K562 (cell line): Measurements from ENCODE around the gene RNF224. TPM values are rescaled to one million over a fixed set of nuclear protein-coding genes. Genes with fewer than 3 reads are reported as not detected.

Experiments used
- BMI1 ChIP-seq: fragments of 150-350 bp; IDR thresholded peaks from 2 replicates; pipeline ENCODE4 v1.6.1; 2014; ENCODE audit warnings: low read length
- CC2D1A ChIP-seq: fragments of 450-650 bp; IDR thresholded peaks from 2 replicates; pipeline ENCODE4 v1.6.1; 2017; ENCODE audit warnings: mild to moderate bottlenecking
- HCFC1 ChIP-seq: IDR thresholded peaks from 2 replicates; pipeline ENCODE4 v1.6.1; 2012; ENCODE audit warnings: low read depth, low read length, improper control_type of control experiment
- L3MBTL2 ChIP-seq: fragments of 450-650 bp; IDR thresholded peaks from 2 replicates; pipeline ENCODE4 v1.6.1; 2016; ENCODE audit warnings: mild to moderate bottlenecking, moderate library complexity
- NBN ChIP-seq: fragments of 450-650 bp; IDR thresholded peaks from 2 replicates; pipeline ENCODE4 v1.6.1; 2016; ENCODE audit warnings: low read depth, mild to moderate bottlenecking
- NCOA4 ChIP-seq: fragments of 450-650 bp; IDR thresholded peaks from 2 replicates; pipeline ENCODE4 v1.6.1; 2018; ENCODE audit warnings: mild to moderate bottlenecking; ENCODE audit not compliant: partially characterized antibody
- NELFE ChIP-seq: IDR thresholded peaks from 2 replicates; pipeline ENCODE4 v1.6.1; 2011; ENCODE audit warnings: mild to moderate bottlenecking; ENCODE audit not compliant: insufficient read depth, insufficient read length
- NFIC ChIP-seq: fragments of 450-650 bp; IDR thresholded peaks from 2 replicates; pipeline ENCODE4 v1.6.1; 2017; ENCODE audit warnings: mild to moderate bottlenecking, inconsistent platforms
- OTX1 ChIP-seq: fragments of 450-650 bp; formaldehyde crosslinking; IDR thresholded peaks from 2 replicates; pipeline ENCODE4 v1.4.0; 2022; ENCODE audit warnings: mild to moderate bottlenecking
- PHF20 ChIP-seq: fragments of 450-650 bp; IDR thresholded peaks from 2 replicates; pipeline ENCODE4 v1.6.1; 2018; ENCODE audit not compliant: partially characterized antibody
- STAT5B ChIP-seq: fragments of 250-450 bp; sonication (Bioruptor Pico); IDR thresholded peaks from 2 replicates; pipeline ENCODE4 v1.8.0; 2021; ENCODE audit warnings: mild to moderate bottlenecking, inconsistent platforms
- TAF1 ChIP-seq: IDR thresholded peaks from 2 replicates; pipeline ENCODE4 v1.6.1; 2011; ENCODE audit warnings: mild to moderate bottlenecking, low read length, moderate library complexity; ENCODE audit not compliant: insufficient read depth, control insufficient read depth, severe bottlenecking; ENCODE audit errors: extremely low read depth
- TARDBP ChIP-seq: fragments of 450-650 bp; IDR thresholded peaks from 2 replicates; pipeline ENCODE4 v1.6.1; 2016
- TSC22D4 ChIP-seq: fragments of 450-650 bp; IDR thresholded peaks from 2 replicates; pipeline ENCODE4 v1.6.1; 2016; ENCODE audit warnings: missing genetic modification characterization, missing biosample characterization, control low read depth
- ZNF316 ChIP-seq: fragments of 450-650 bp; IDR thresholded peaks from 2 replicates; pipeline ENCODE4 v1.6.1; 2016
- ZNF41 ChIP-seq: fragments of 250-450 bp; sonication (Bioruptor Pico); conservative IDR thresholded peaks from 2 replicates; pipeline ENCODE4 v1.4.0; 2020; ENCODE audit warnings: mild to moderate bottlenecking
- ZNF436 ChIP-seq: fragments of 250-450, 450-650 bp; sonication (Bioruptor Pico); formaldehyde crosslinking; IDR thresholded peaks from 2 replicates; pipeline ENCODE4 v1.7.0; 2020; ENCODE audit warnings: mild to moderate bottlenecking
- ZNF586 ChIP-seq: fragments of 450-650 bp; formaldehyde crosslinking; conservative IDR thresholded peaks from 2 replicates; pipeline ENCODE4 v1.4.0; 2020; ENCODE audit warnings: mild to moderate bottlenecking, moderate library complexity
- ZNF780A ChIP-seq: fragments of 250-450 bp; sonication (Bioruptor Pico); IDR thresholded peaks from 2 replicates; pipeline ENCODE4 v1.5.0; 2021; ENCODE audit warnings: mild to moderate bottlenecking
- polyA plus RNA-seq, 8 experiments: library from polyadenylated mRNA; depleted of rRNA in 4 of 8; stranded (reverse) in 5 of 8; unstranded in 3 of 8; fragments of >200 nt; fragmentation: Nextera tagmentation in 2 of 8; fragmentation: Illumina TruSeq in 1 of 8; extraction: Ambion mirVana in 2 of 8; extraction: Trizol in 1 of 8; gene quantifications; 2 replicates each; pipeline versions ENCODE4 v1.2.1 to v1.2.3, GENCODE V29; 2011 to 2014; ENCODE audit warnings: inconsistent platforms in 1 of 8, missing spikeins in 1 of 8
- total RNA-seq, 7 experiments: library from RNA; depleted of rRNA in 6 of 7; stranded (reverse); fragments of >200 nt in 6 of 7; fragmentation: Illumina TruSeq in 2 of 7; extraction: Trizol in 2 of 7; gene quantifications; 2 replicates each; pipeline versions ENCODE4 v1.2.1 to v1.2.3, GENCODE V29; 2011 to 2021; ENCODE audit warnings: low replicate concordance in 1 of 7
- TF ChIP-seq, protein P1 (sequence below): sonication (generic); IDR thresholded peaks from 2 replicates; pipeline ENCODE4 v1.6.1; 2016
- TF ChIP-seq, protein P2 (sequence below): fragments of 250-450 bp; sonication (Bioruptor Pico); IDR thresholded peaks from 2 replicates; pipeline ENCODE4 v1.8.0; 2022; ENCODE audit warnings: moderate library complexity, mild to moderate bottlenecking, inconsistent platforms
- TF ChIP-seq, protein P3 (sequence below): sonication (generic); formaldehyde crosslinking; IDR thresholded peaks from 2 replicates; pipeline ENCODE4 v1.8.0; 2022; ENCODE audit warnings: missing genetic modification reagents, mild to moderate bottlenecking, borderline replicate concordance
- TF ChIP-seq, protein P4 (sequence below): fragments of 450-650 bp; IDR thresholded peaks from 2 replicates; pipeline ENCODE4 v1.6.1; 2017; ENCODE audit warnings: mild to moderate bottlenecking, moderate library complexity

RNF224 gene
- total and polyA plus RNA-seq, 9 of the 15 experiments (the other 6 are each of a cell fraction or from before 2014, with no cell fraction given): not detected

DNA sequence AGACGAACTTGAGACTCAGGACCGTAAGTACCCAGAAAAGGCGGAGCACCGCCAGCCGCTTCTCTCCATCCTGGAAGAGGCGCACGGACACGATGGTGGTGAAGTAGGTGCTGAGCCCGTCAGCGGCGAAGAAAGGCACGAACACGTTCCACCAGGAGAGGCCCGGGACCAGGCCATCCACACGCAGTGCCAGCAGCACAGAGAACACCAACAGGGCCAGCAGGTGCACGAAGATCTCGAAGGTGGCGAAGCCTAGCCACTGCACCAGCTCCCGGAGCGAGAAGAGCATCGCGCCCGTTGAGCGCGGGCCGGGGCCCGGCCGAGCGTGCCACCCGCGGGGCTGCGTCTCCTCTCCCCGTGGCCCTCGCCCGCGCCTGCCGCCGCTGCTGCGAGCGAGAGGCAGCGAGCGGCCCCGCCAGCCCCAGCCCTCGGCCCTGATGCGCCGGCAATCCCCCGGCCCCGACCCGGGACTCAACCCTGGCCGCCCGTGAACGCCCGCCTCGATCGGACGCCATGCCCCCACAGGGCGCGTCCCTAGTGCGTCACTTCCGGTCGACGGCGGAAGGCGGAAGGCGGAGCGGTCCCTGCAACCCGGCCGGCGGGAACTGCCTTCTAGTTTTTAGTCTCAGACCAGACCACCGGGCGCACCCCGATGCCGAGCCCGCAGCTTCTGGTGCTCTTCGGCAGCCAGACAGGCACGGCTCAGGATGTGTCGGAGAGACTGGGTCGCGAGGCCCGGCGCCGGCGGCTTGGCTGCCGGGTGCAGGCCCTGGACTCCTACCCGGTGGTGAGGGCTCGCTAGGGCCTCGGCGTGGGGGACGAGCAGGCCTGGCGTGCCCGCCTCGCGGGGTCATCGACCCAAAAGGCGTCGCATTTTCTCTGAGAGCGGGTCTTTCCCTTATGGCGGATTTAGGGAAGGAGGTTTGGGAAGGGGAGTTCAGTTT is 21.9 kb upstream of the RNF224 start, which contains the start of the genes NDOR1 and TMEM203 (continued):
- TF ChIP-seq ZNF586 (CRISPR knock-in tag) (no peak), CC2D1A (no peak), NCOA4 (no peak), ZNF436 (no peak), HCFC1 (peak; percentile 86), NBN (no peak), ZNF316 (no peak), L3MBTL2 (no peak), NELFE (no peak), BMI1 (no peak), ZNF41 (CRISPR knock-in tag) (no peak), NFIC (peak; percentile 36), OTX1 (CRISPR knock-in tag) (no peak), ZNF780A (CRISPR knock-in tag) (no peak), TSC22D4 (tag) (no peak), TARDBP (no peak), PHF20 (peak; percentile 99), STAT5B (no peak), TAF1 (peak; percentile 90)
- TF ChIP-seq, protein P1, sequence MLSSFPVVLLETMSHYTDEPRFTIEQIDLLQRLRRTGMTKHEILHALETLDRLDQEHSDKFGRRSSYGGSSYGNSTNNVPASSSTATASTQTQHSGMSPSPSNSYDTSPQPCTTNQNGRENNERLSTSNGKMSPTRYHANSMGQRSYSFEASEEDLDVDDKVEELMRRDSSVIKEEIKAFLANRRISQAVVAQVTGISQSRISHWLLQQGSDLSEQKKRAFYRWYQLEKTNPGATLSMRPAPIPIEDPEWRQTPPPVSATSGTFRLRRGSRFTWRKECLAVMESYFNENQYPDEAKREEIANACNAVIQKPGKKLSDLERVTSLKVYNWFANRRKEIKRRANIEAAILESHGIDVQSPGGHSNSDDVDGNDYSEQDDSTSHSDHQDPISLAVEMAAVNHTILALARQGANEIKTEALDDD: no peak
- TF ChIP-seq, protein P2, sequence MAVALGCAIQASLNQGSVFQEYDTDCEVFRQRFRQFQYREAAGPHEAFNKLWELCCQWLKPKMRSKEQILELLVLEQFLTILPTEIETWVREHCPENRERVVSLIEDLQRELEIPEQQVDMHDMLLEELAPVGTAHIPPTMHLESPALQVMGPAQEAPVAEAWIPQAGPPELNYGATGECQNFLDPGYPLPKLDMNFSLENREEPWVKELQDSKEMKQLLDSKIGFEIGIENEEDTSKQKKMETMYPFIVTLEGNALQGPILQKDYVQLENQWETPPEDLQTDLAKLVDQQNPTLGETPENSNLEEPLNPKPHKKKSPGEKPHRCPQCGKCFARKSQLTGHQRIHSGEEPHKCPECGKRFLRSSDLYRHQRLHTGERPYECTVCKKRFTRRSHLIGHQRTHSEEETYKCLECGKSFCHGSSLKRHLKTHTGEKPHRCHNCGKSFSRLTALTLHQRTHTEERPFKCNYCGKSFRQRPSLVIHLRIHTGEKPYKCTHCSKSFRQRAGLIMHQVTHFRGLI (CRISPR knock-in tag): no peak
- TF ChIP-seq, protein P3, sequence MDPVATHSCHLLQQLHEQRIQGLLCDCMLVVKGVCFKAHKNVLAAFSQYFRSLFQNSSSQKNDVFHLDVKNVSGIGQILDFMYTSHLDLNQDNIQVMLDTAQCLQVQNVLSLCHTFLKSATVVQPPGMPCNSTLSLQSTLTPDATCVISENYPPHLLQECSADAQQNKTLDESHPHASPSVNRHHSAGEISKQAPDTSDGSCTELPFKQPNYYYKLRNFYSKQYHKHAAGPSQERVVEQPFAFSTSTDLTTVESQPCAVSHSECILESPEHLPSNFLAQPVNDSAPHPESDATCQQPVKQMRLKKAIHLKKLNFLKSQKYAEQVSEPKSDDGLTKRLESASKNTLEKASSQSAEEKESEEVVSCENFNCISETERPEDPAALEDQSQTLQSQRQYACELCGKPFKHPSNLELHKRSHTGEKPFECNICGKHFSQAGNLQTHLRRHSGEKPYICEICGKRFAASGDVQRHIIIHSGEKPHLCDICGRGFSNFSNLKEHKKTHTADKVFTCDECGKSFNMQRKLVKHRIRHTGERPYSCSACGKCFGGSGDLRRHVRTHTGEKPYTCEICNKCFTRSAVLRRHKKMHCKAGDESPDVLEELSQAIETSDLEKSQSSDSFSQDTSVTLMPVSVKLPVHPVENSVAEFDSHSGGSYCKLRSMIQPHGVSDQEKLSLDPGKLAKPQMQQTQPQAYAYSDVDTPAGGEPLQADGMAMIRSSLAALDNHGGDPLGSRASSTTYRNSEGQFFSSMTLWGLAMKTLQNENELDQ: peak; percentile 34; the same call in 1 of the 2 replicates
- TF ChIP-seq, protein P4, sequence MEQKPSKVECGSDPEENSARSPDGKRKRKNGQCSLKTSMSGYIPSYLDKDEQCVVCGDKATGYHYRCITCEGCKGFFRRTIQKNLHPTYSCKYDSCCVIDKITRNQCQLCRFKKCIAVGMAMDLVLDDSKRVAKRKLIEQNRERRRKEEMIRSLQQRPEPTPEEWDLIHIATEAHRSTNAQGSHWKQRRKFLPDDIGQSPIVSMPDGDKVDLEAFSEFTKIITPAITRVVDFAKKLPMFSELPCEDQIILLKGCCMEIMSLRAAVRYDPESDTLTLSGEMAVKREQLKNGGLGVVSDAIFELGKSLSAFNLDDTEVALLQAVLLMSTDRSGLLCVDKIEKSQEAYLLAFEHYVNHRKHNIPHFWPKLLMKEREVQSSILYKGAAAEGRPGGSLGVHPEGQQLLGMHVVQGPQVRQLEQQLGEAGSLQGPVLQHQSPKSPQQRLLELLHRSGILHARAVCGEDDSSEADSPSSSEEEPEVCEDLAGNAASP: no peak
